AG04449 (cell line): Measurements from ENCODE around the gene PPP2R2B.
"Not testable (repeated sequence)": the region's sequence is repeated elsewhere in the genome, so short reads cannot be mapped to it uniquely, and the experiment has no call there.

Source experiments
- CTCF ChIA-PET: fragments of 350-600 bp; formaldehyde crosslinking; extraction: SDS; loops from one replicate; lab custom pipeline; 2021; ENCODE audit warnings: antibody characterized with exemption; lab: Yijun Ruan, JAX
- POLR2A ChIA-PET: fragments of 400-600, 350-600 bp; formaldehyde crosslinking; extraction: SDS; loops from one replicate; lab custom pipeline; 2020; ENCODE audit warnings: antibody characterized with exemption, inconsistent platforms; lab: Yijun Ruan, JAX
- DNase-seq: peaks from one replicate; pipeline ENCODE4 v3.0.0-alpha.2; 2010; ENCODE audit warnings: low read depth, low spot score
- H3K4me3 ChIP-seq: 2 replicates; pipeline ENCODE4 v1.5.1; 2011; ENCODE audit warnings: low read depth, mild to moderate bottlenecking, control low read depth, low read length
- TF ChIP-seq, protein P1 (sequence below): IDR thresholded peaks from one replicate; pipeline ENCODE4 v1.5.1; 2011; ENCODE audit warnings: mild to moderate bottlenecking, moderate library complexity, low read length, control low read depth, inconsistent platforms; ENCODE audit not compliant: insufficient read depth; ENCODE audit errors: missing control alignments

Gene PPP2R2B

DNA sequence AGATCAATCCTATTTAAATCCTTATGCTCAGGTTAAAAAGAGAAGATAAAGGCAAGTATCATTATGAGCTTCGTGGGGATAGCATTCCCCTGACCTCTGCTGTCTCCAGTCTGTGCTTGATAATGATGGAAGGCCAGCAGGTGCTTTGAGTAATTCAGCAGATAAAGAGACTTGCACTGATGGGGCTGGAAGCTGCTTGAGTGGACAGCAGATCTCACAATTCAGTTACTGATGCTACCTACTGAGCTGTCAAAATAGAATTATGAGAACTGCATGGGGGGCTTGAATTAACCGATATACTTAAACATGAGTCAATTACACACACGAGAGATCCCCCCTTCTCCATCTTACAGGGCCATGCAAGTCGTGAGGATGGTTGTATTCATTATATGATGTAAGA is 254.9 kb downstream of the PPP2R2B start:
- CTCF ChIA-PET: interaction anchor here (0.9 to 2.6 kb wide), 6 partner anchors 10 to 343 kb away, joined by 3 to 18 read pairs (median 4); no protein-coding TSS in a partner anchor
- TF ChIP-seq, protein P1, sequence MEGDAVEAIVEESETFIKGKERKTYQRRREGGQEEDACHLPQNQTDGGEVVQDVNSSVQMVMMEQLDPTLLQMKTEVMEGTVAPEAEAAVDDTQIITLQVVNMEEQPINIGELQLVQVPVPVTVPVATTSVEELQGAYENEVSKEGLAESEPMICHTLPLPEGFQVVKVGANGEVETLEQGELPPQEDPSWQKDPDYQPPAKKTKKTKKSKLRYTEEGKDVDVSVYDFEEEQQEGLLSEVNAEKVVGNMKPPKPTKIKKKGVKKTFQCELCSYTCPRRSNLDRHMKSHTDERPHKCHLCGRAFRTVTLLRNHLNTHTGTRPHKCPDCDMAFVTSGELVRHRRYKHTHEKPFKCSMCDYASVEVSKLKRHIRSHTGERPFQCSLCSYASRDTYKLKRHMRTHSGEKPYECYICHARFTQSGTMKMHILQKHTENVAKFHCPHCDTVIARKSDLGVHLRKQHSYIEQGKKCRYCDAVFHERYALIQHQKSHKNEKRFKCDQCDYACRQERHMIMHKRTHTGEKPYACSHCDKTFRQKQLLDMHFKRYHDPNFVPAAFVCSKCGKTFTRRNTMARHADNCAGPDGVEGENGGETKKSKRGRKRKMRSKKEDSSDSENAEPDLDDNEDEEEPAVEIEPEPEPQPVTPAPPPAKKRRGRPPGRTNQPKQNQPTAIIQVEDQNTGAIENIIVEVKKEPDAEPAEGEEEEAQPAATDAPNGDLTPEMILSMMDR: no peak
- no peak overlapping the region for H3K4me3 ChIP-seq
- DNase-seq: no peak
- POLR2A ChIA-PET: no interaction called here

DNA sequence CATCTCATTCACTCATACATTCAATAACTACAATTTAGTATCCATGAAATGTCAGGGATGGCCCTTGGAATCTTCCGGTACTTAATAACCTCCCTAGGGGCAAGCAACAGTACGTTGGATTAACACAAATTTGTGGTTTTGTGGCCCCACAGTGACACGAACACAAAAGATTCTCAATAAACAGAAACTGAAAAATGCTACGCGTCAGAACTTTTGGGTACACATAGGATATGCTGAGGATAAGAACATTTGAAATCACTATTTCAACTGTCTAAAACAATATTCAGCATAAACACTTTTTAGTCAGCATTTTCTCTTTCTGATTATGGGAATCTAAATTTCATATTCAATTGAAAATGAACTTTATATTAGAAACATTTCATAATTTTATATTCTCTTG is 255.5 kb downstream of the PPP2R2B start:
- ChIA-PET CTCF (interaction anchor here (0.9 to 2.6 kb wide), 5 partner anchors 10 to 344 kb away, joined by 3 to 18 read pairs (median 4); no protein-coding TSS in a partner anchor), POLR2A (no interaction called here)
- TF ChIP-seq, protein P1: no peak

DNA sequence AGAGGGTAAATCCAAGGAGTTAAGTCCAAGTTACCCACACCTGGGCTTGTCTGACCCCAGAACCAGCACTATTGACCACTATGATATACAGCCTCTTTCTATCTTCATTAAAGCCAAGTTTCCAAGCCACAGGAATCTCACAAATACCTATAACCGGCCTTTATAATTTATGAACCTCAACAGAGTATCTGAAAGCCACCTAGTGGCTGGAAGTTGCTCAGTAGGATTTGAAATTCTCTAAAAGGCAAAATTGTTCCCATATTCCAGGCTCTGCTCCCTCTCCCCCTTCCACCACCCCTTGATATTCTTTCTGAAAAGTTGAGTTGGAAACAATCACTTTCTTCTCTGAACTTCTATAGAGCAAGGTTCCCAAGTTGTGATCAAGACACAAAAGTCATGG is 256.2 kb downstream of the PPP2R2B start:
- CTCF ChIA-PET: interaction anchor here (1.2 to 2.6 kb wide), 4 partner anchors 11 to 89 kb away, joined by 3 to 18 read pairs (median 4); no protein-coding TSS in a partner anchor
- TF ChIP-seq, protein P1: no peak
- no peak overlapping the region for H3K4me3 ChIP-seq
- POLR2A ChIA-PET: no interaction called here
- DNase-seq: no peak

More for the DNA sequence above, 255.5 kb downstream of the PPP2R2B start:
- no peak overlapping the region for H3K4me3 ChIP-seq
- DNase-seq: no peak

DNA sequence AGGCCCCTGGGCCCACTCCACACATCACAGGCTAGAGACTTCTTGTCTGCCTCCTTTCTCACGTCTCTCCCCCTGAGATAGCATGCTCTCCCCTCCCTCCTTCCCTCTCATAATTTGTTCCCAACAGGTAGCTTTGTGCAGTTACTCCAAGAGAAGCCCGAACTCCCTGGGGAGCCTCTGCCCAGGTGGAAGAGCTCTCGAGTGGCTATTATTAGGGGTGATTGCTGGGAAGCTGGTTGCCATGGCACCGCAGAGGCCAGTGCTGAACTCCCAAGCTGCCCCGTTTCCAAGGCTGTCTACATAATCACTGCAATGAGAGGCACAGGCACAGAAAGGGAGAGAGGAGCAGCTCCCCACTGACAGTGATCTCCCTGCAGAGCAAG is 257.9 kb downstream of the PPP2R2B start:
- ChIA-PET CTCF (interaction anchor here (1.0 to 1.3 kb wide), 2 partner anchors 25 to 77 kb away, joined by 3 read pairs; no protein-coding TSS in a partner anchor), POLR2A (no interaction called here)
- TF ChIP-seq, protein P1: no peak
- H3K4me3 ChIP-seq: no peak overlapping the region
- no peak for DNase-seq

DNA sequence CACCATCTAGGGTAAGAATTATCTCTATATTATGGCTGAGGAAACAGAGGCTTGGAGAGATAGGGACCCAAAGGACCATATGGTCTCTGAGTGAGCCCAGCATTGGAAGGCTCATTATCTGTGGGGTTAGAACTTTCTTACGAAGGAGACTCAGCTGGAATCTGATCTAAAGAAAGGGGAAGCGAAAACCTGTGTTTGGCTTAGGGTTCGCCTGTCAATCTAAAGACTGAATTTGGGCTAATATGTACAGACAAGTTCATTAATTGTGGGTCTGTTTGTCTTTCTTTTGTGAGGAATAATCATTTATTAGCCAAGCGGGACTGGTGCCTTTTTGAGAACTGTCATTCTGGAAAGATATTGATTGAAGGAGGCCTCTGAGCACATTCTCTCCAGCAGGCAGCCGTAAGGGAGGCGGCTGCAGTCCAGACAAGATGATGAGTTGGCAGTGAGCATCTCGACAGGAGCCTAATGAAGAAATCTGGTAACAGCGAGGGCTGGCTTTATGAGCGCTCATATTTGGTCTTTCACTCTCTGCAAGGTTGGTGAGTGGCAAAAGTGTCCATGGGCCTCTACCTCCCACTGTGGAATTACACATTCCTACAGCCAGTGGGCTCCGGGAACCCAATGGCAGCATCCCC is 258.4 kb downstream of the PPP2R2B start:
- no peak for DNase-seq

DNA sequence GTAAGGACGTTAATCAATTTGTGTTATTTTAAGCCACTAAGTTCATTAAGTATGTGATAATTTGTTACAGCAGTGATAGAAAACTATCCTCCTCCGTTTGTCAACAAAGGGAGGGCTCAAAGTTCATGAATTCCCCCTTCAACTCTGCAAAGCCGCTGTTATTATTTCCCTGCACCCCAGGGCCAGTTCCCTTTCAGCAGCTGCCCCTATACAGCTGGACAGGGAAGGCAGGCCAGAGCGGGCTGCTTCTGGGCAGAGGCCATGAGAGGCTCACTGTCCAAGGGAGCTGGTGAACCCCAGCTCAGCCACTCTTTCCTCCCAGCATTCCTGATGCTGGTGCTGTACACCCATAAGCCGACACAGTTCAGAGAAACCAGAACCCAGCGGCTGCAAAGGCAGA is 260.1 kb downstream of the PPP2R2B start:
- TF ChIP-seq, protein P1: no peak
- H3K4me3 ChIP-seq: no peak overlapping the region
- DNase-seq: no peak
- ChIA-PET CTCF (no interaction called here), POLR2A (no interaction called here)

More for the DNA sequence above, 258.4 kb downstream of the PPP2R2B start:
- TF ChIP-seq, protein P1: no peak
- ChIA-PET CTCF (interaction anchor here (1.0 kb wide), 1 partner anchor 77 kb away, joined by 3 read pairs; no protein-coding TSS in a partner anchor), POLR2A (no interaction called here)
- no peak overlapping the region for H3K4me3 ChIP-seq

DNA sequence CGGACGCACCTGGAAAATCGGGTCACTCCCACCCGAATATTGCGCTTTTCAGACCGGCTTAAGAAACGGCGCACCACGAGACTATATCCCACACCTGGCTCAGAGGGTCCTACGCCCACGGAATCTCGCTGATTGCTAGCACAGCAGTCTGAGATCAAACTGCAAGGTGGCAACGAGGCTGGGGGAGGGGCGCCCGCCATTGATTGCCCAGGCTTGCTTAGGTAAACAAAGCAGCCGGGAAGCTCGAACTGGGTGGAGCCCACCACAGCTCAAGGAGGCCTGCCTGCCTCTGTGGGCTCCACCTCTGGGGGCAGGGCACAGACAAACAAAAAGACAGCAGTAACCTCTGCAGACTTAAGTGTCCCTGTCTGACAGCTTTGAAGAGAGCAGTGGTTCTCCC is 268.8 kb downstream of the PPP2R2B start:
- DNase-seq, POLR2A ChIA-PET, H3K4me3 ChIP-seq, CTCF ChIA-PET: not testable (repeated sequence)
